ENCODE results near the gene UBALD2.
"Not testable (repeated sequence)": the region's sequence is repeated elsewhere in the genome, so short reads cannot be mapped to it uniquely, and the experiment has no call there.

DNA sequence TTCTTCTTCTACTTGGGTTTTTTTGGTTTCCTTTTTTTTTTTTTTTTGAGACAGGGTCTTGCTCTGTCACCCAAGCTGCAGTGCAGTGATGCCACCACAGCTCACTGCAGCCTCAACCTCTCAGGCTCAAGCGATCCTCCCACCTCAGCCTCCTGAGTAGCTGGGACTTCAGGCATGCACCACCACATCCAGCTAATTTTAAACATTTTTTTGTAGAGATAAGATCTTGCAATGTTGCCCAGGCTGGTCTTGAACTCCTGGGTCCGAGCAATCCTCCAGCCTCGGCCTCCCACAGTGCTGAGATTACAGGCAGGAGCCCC is 39.9 kb downstream of the UBALD2 start:
- TF ChIP-seq, protein P1, sequence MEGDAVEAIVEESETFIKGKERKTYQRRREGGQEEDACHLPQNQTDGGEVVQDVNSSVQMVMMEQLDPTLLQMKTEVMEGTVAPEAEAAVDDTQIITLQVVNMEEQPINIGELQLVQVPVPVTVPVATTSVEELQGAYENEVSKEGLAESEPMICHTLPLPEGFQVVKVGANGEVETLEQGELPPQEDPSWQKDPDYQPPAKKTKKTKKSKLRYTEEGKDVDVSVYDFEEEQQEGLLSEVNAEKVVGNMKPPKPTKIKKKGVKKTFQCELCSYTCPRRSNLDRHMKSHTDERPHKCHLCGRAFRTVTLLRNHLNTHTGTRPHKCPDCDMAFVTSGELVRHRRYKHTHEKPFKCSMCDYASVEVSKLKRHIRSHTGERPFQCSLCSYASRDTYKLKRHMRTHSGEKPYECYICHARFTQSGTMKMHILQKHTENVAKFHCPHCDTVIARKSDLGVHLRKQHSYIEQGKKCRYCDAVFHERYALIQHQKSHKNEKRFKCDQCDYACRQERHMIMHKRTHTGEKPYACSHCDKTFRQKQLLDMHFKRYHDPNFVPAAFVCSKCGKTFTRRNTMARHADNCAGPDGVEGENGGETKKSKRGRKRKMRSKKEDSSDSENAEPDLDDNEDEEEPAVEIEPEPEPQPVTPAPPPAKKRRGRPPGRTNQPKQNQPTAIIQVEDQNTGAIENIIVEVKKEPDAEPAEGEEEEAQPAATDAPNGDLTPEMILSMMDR (conservative IDR thresholded peaks at IDR 0.05; ENCODE audit: low read length): not testable (repeated sequence)
- not testable (repeated sequence) for TF ChIP-seq EZH2phosphoT487 (IDR thresholded peaks at IDR 0.05; ENCODE audit: borderline replicate concordance, low read depth, low read length)
